Middle frontal gyrus (tissue), 1 donor: ENCODE results near the gene IL17D.

Experiments used
- DNase-seq: peaks from one replicate; pipeline ENCODE4 v3.0.0-alpha.2; 2015; ENCODE audit warnings: low spot score; ENCODE audit errors: extremely low spot score

Gene IL17D

GRCh38 chr13:20689291-20689690, 14.2 kb upstream of the IL17D start:
- DNase-seq = no peak

- DNase-seq = no peak
These were observed 11.9 kb upstream of the IL17D start for GRCh38 chr13:20691616-20692015.

- no peak for DNase-seq
These were observed 7.4 kb upstream of the IL17D start for GRCh38 chr13:20696073-20696472.

- no peak for DNase-seq
These were observed 3.8 kb upstream of the IL17D start for GRCh38 chr13:20699715-20700114.

GRCh38 chr13:20700288-20700687, 3.2 kb upstream of the IL17D start:
- no peak for DNase-seq

GRCh38 chr13:20701461-20701860, 2.0 kb upstream of the IL17D start:
- DNase-seq = no peak

- DNase-seq = no peak
These were observed 977 bp upstream of the IL17D start for GRCh38 chr13:20702530-20702914.

- peak; percentile 28 for DNase-seq
These were observed 420 bp downstream of the IL17D start for GRCh38 chr13:20703780-20704458.

GRCh38 chr13:20704459-20705069, 1.1 kb downstream of the IL17D start:
- no peak for DNase-seq

GRCh38 chr13:20706661-20707060, 3.2 kb downstream of the IL17D start:
- no peak for DNase-seq

- DNase-seq = no peak
These were observed 4.7 kb downstream of the IL17D start for GRCh38 chr13:20708216-20708615.

GRCh38 chr13:20709369-20709768, 5.9 kb downstream of the IL17D start:
- no peak for DNase-seq

GRCh38 chr13:20709782-20710181, 6.3 kb downstream of the IL17D start:
- no peak for DNase-seq

- no peak for DNase-seq
These were observed 8.0 kb downstream of the IL17D start for GRCh38 chr13:20711301-20712044.

- no peak for DNase-seq
These were observed 9.5 kb downstream of the IL17D start for GRCh38 chr13:20713014-20713376.

GRCh38 chr13:20713751-20714150, 10.3 kb downstream of the IL17D start:
- no peak for DNase-seq

GRCh38 chr13:20714161-20714560, 10.7 kb downstream of the IL17D start:
- no peak for DNase-seq

GRCh38 chr13:20714563-20715329, 11.2 kb downstream of the IL17D start:
- no peak for DNase-seq

- DNase-seq = no peak
These were observed 11.8 kb downstream of the IL17D start for GRCh38 chr13:20715330-20715712.

GRCh38 chr13:20716951-20717350, 13.5 kb downstream of the IL17D start:
- no peak for DNase-seq

GRCh38 chr13:20717581-20718542, 14.4 kb downstream of the IL17D start:
- DNase-seq = no peak
